Ectodermal cell (in vitro differentiated cells): ENCODE measurements around the gene SYTL1.
A peak's percentile ranks its signal among the peaks of the same experiment; 100 is the strongest.

Experiments
- H3K27ac ChIP-seq: 2 replicates; pipeline ENCODE4 v1.7.0; 2013; ENCODE audit warnings: mild to moderate bottlenecking, low read depth, low read length; ENCODE audit not compliant: insufficient read depth, poor library complexity, severe bottlenecking
- H3K27me3 ChIP-seq: 2 replicates; pipeline ENCODE4 v1.7.0; 2013; ENCODE audit warnings: mild to moderate bottlenecking, low read length; ENCODE audit not compliant: insufficient read depth, control insufficient read depth, poor library complexity, severe bottlenecking
- H3K36me3 ChIP-seq: one replicate; pipeline ENCODE4 v1.7.0; 2013; ENCODE audit warnings: low read length; ENCODE audit not compliant: control insufficient read depth, insufficient read depth
- H3K4me1 ChIP-seq: one replicate; pipeline ENCODE4 v1.7.0; 2013; ENCODE audit warnings: low read length; ENCODE audit not compliant: control insufficient read depth, insufficient read depth
- H3K4me3 ChIP-seq: 2 replicates; pipeline ENCODE4 v1.7.0; 2013; ENCODE audit warnings: low read depth, low read length, control low read depth; ENCODE audit not compliant: insufficient read depth
- H3K9me3 ChIP-seq: 2 replicates; pipeline ENCODE4 v1.7.0; 2013; ENCODE audit warnings: mild to moderate bottlenecking, low read length, moderate library complexity; ENCODE audit not compliant: control insufficient read depth
- WGBS, 2 experiments: methylation state at CpG; one replicate each; pipeline ENCODE4 v1.1.7; 2013; ENCODE audit warnings: missing lambda C conversion rate in 2 of 2; 5-methylcytosine and 5-hydroxymethylcytosine counted together

The SYTL1 gene

GRCh38 chr1:27388337-27389005 is 46.6 kb downstream of the SYTL1 start:
- no peak overlapping the region for H3K27ac ChIP-seq
- H3K9me3 ChIP-seq, result no peaks in the 10 kb centered on the region
- H3K27me3 ChIP-seq, result peaks cover 4% of the 10 kb centered on the region
- no peaks in the 10 kb centered on the region for H3K36me3 ChIP-seq
- 39 to 44% methylated on average over 5 of the region's 5 CpGs for WGBS, 2 experiments
- no peak overlapping the region for H3K4me3 ChIP-seq
- H3K4me1 ChIP-seq, result peaks cover 6% of the 10 kb centered on the region

GRCh38 chr1:27391511-27392095 is 49.8 kb downstream of the SYTL1 start:
- no peaks in the 10 kb centered on the region for H3K9me3 ChIP-seq
- no peaks in the 10 kb centered on the region for H3K36me3 ChIP-seq
- 48 to 54% methylated on average over 13 of the region's 13 CpGs for WGBS, 2 experiments
- H3K4me3 ChIP-seq, result no peak overlapping the region
- no peak overlapping the region for H3K27ac ChIP-seq
- peaks cover 6% of the 10 kb centered on the region for H3K4me1 ChIP-seq
- no peaks in the 10 kb centered on the region for H3K27me3 ChIP-seq

- H3K4me1 ChIP-seq, result peaks cover 6% of the 10 kb centered on the region
- H3K27ac ChIP-seq, result no peak within 1 kb of the TSS
- H3K9me3 ChIP-seq, result no peaks in the 10 kb centered on the region
- H3K36me3 ChIP-seq, result no peaks in the 10 kb centered on the region
- no peaks in the 10 kb centered on the region for H3K27me3 ChIP-seq
- WGBS, 2 experiments, result 5% methylated on average over 69 of the region's 69 CpGs
- H3K4me3 ChIP-seq, result peak within 1 kb of the TSS; percentile 61
Observed at GRCh38 chr1:27392096-27392777, 50.4 kb downstream of the SYTL1 start, which contains the start of gene GPR3. GPR3 (plus strand) TSS chr1:27392622; CDS start chr1:27393799, 1,177 bp downstream.

GRCh38 chr1:27392778-27393635 is 51.2 kb downstream of the SYTL1 start:
- H3K4me1 ChIP-seq, result peaks cover 10% of the 10 kb centered on the region
- WGBS, 2 experiments, result 21% methylated on average over 30 of the region's 30 CpGs
- H3K4me3 ChIP-seq, result peak overlapping the region; percentile 61
- no peaks in the 10 kb centered on the region for H3K27me3 ChIP-seq
- no peaks in the 10 kb centered on the region for H3K9me3 ChIP-seq
- no peaks in the 10 kb centered on the region for H3K36me3 ChIP-seq
- H3K27ac ChIP-seq, result no peak overlapping the region

- H3K27ac ChIP-seq, result no peak overlapping the region
- H3K9me3 ChIP-seq, result no peaks in the 10 kb centered on the region
- WGBS, 2 experiments, result 94 to 95% methylated on average over 18 of the region's 18 CpGs
- H3K36me3 ChIP-seq, result no peaks in the 10 kb centered on the region
- no peak overlapping the region for H3K4me3 ChIP-seq
- peaks cover 16% of the 10 kb centered on the region for H3K4me1 ChIP-seq
- no peaks in the 10 kb centered on the region for H3K27me3 ChIP-seq
Observed at GRCh38 chr1:27393641-27394281, 51.9 kb downstream of the SYTL1 start.

- WGBS, 2 experiments, result 96 to 98% methylated on average over 9 of the region's 9 CpGs
Observed at GRCh38 chr1:27394282-27394658, 52.4 kb downstream of the SYTL1 start.

GRCh38 chr1:27394925-27395324 is 53.1 kb downstream of the SYTL1 start:
- WGBS, 2 experiments, result 92 to 94% methylated on average over 1 of the region's 1 CpG
- H3K4me3 ChIP-seq, result no peak overlapping the region
- H3K9me3 ChIP-seq, result no peaks in the 10 kb centered on the region
- H3K27me3 ChIP-seq, result no peaks in the 10 kb centered on the region
- H3K36me3 ChIP-seq, result no peaks in the 10 kb centered on the region
- H3K4me1 ChIP-seq, result peaks cover 22% of the 10 kb centered on the region
- no peak overlapping the region for H3K27ac ChIP-seq

More at GRCh38 chr1:27394282-27394658, 52.4 kb downstream of the SYTL1 start:
- Histone ChIP-seq H3K36me3 (no peaks in the 10 kb centered on the region), H3K4me3 (no peak overlapping the region), H3K27ac (no peak overlapping the region), H3K9me3 (no peaks in the 10 kb centered on the region), H3K27me3 (no peaks in the 10 kb centered on the region), H3K4me1 (peaks cover 21% of the 10 kb centered on the region)

GRCh38 chr1:27395441-27396195 is 53.8 kb downstream of the SYTL1 start:
- Histone ChIP-seq H3K27me3 (no peaks in the 10 kb centered on the region), H3K4me3 (no peak overlapping the region), H3K9me3 (no peaks in the 10 kb centered on the region), H3K36me3 (no peaks in the 10 kb centered on the region), H3K4me1 (peaks cover 28% of the 10 kb centered on the region), H3K27ac (no peak overlapping the region)
- 13 to 16% methylated on average over 8 to 10 of the region's 10 CpGs for WGBS, 2 experiments

GRCh38 chr1:27397110-27397509 is 55.3 kb downstream of the SYTL1 start:
- Histone ChIP-seq H3K4me1 (peaks cover 22% of the 10 kb centered on the region), H3K36me3 (no peaks in the 10 kb centered on the region), H3K9me3 (no peaks in the 10 kb centered on the region), H3K4me3 (no peak overlapping the region), H3K27ac (no peak overlapping the region), H3K27me3 (no peaks in the 10 kb centered on the region)
- WGBS, 2 experiments, result 92 to 95% methylated on average over 3 of the region's 3 CpGs
